OCI-LY1 (cell line): Measurements from ENCODE around the gene OGFR.

ENCODE experiments used
- H2AFZ ChIP-seq: fragments of 200-600 bp; sonication (generic), shearing (Covaris generic); 2 replicates; pipeline ENCODE4 v1.6.0; 2014; ENCODE audit warnings: antibody characterized with exemption, mild to moderate bottlenecking, low read length
- H3F3A ChIP-seq: fragments of 200-600 bp; sonication (generic), shearing (Covaris generic); 2 replicates; pipeline ENCODE4 v1.6.0; 2014; ENCODE audit warnings: mild to moderate bottlenecking, antibody characterized with exemption, low read length, moderate library complexity; ENCODE audit not compliant: insufficient read depth
- H3K27ac ChIP-seq: fragments of 200-600 bp; sonication (generic); 2 replicates; pipeline ENCODE4 v1.5.1; 2014; ENCODE audit warnings: low read length, mixed run types, mild to moderate bottlenecking, low read depth; ENCODE audit not compliant: poor library complexity, severe bottlenecking
- H3K27me3 ChIP-seq: fragments of 200-600 bp; sonication (generic); 2 replicates; pipeline ENCODE4 v1.6.0; 2014; ENCODE audit warnings: antibody characterized with exemption, mild to moderate bottlenecking, low read length, moderate library complexity; ENCODE audit not compliant: insufficient read depth
- H3K36me3 ChIP-seq: fragments of 200-600 bp; sonication (generic); 2 replicates; pipeline ENCODE4 v1.6.1; 2014; ENCODE audit warnings: mild to moderate bottlenecking, antibody characterized with exemption, low read length, moderate library complexity, mixed read lengths; ENCODE audit not compliant: insufficient read depth
- H3K4me1 ChIP-seq: fragments of 200-600 bp; sonication (generic); 2 replicates; pipeline ENCODE4 v1.5.1; 2014; ENCODE audit warnings: mild to moderate bottlenecking, low read length, moderate library complexity; ENCODE audit not compliant: insufficient read depth, severe bottlenecking
- H3K4me2 ChIP-seq: fragments of 200-600 bp; sonication (generic), shearing (Covaris generic); 2 replicates; pipeline ENCODE4 v1.6.1; 2014; ENCODE audit warnings: low read length
- H3K4me3 ChIP-seq: fragments of 200-600 bp; sonication (generic); 2 replicates; pipeline ENCODE4 v1.5.1; 2014; ENCODE audit warnings: low read length, low read depth, mild to moderate bottlenecking, mixed read lengths; ENCODE audit not compliant: poor library complexity, severe bottlenecking
- H3K79me2 ChIP-seq: fragments of 200-600 bp; shearing (Covaris generic); 2 replicates; pipeline ENCODE4 v1.6.1; 2016; ENCODE audit warnings: mixed run types, low read length, mixed read lengths; ENCODE audit not compliant: insufficient read depth
- H3K9ac ChIP-seq: fragments of 200-600 bp; sonication (generic), shearing (Covaris generic); 2 replicates; pipeline ENCODE4 v1.6.1; 2014; ENCODE audit warnings: mild to moderate bottlenecking, low read length, mixed read lengths
- H3K9me2 ChIP-seq: fragments of 200-600 bp; sonication (generic), shearing (Covaris generic); 2 replicates; pipeline ENCODE4 v1.6.1; 2014; ENCODE audit warnings: low read depth, mild to moderate bottlenecking, low read length, mixed read lengths
- H3K9me3 ChIP-seq: fragments of 200-600 bp; shearing (Covaris generic); 2 replicates; pipeline ENCODE4 v1.6.1; 2014; ENCODE audit warnings: low read length, mixed read lengths
- H4K20me1 ChIP-seq: fragments of 200-600 bp; sonication (generic), shearing (Covaris generic); 2 replicates; pipeline ENCODE4 v1.6.0; 2016; ENCODE audit warnings: mild to moderate bottlenecking, low read length; ENCODE audit not compliant: insufficient read depth
- CTCF ChIP-seq: fragments of 200-600 bp; sonication (generic), shearing (Covaris generic); IDR thresholded peaks from 2 replicates; pipeline ENCODE4 v1.5.1; 2017; ENCODE audit warnings: mild to moderate bottlenecking, antibody characterized with exemption, low read length, moderate library complexity, mixed read lengths
- EZH2 ChIP-seq: fragments of 200-600 bp; sonication (generic), shearing (Covaris generic); IDR thresholded peaks from 2 replicates; pipeline ENCODE4 v1.8.0; 2017; ENCODE audit warnings: borderline replicate concordance, mixed run types, mild to moderate bottlenecking, antibody characterized with exemption, low read length, moderate library complexity, mixed read lengths

OGFR gene

GRCh38 chr20:62779417-62779685 lies 25.3 kb upstream of the OGFR start:
- H3K4me2 ChIP-seq, result no peak overlapping the region
- no peaks in the 10 kb centered on the region for H3F3A ChIP-seq
- H3K36me3 ChIP-seq, result no peaks in the 10 kb centered on the region
- H4K20me1 ChIP-seq, result no peaks in the 10 kb centered on the region
- no peak overlapping the region for H2AFZ ChIP-seq
- no peaks in the 10 kb centered on the region for H3K27me3 ChIP-seq
- H3K79me2 ChIP-seq, result no peaks in the 10 kb centered on the region
- H3K4me1 ChIP-seq, result peaks cover 8% of the 10 kb centered on the region
- no peaks in the 10 kb centered on the region for H3K9me2 ChIP-seq
- TF ChIP-seq EZH2, result no peak
- no peak for TF ChIP-seq CTCF
- H3K27ac ChIP-seq, result no peak overlapping the region
- no peaks in the 10 kb centered on the region for H3K9me3 ChIP-seq
- no peak overlapping the region for H3K4me3 ChIP-seq
- H3K9ac ChIP-seq, result no peak overlapping the region

- H3K4me3 ChIP-seq, result no peak overlapping the region
- H3K4me1 ChIP-seq, result peaks cover 8% of the 10 kb centered on the region
- H3K9me3 ChIP-seq, result no peaks in the 10 kb centered on the region
- no peaks in the 10 kb centered on the region for H4K20me1 ChIP-seq
- H3K9ac ChIP-seq, result no peak overlapping the region
- H3K4me2 ChIP-seq, result no peak overlapping the region
- no peaks in the 10 kb centered on the region for H3F3A ChIP-seq
- no peaks in the 10 kb centered on the region for H3K36me3 ChIP-seq
- no peaks in the 10 kb centered on the region for H3K27me3 ChIP-seq
- H3K9me2 ChIP-seq, result no peaks in the 10 kb centered on the region
- H2AFZ ChIP-seq, result no peak overlapping the region
- H3K79me2 ChIP-seq, result no peaks in the 10 kb centered on the region
- TF ChIP-seq EZH2, result no peak
- TF ChIP-seq CTCF, result no peak
- H3K27ac ChIP-seq, result no peak overlapping the region
Observed at GRCh38 chr20:62780204-62780603, 24.4 kb upstream of the OGFR start.

- Histone ChIP-seq H3K27me3 (no peaks in the 10 kb centered on the region), H3K4me1 (peaks cover 8% of the 10 kb centered on the region), H3K36me3 (no peaks in the 10 kb centered on the region), H3F3A (no peaks in the 10 kb centered on the region), H3K4me2 (no peak overlapping the region), H3K9me2 (no peaks in the 10 kb centered on the region), H3K4me3 (no peak overlapping the region), H4K20me1 (no peaks in the 10 kb centered on the region), H3K9ac (no peak overlapping the region), H3K79me2 (no peaks in the 10 kb centered on the region), H2AFZ (no peak overlapping the region), H3K9me3 (no peaks in the 10 kb centered on the region), H3K27ac (no peak overlapping the region)
- TF ChIP-seq CTCF, result no peak
- TF ChIP-seq EZH2, result no peak
Observed at GRCh38 chr20:62780696-62781095, 23.9 kb upstream of the OGFR start.
